Colonic mucosa (tissue), 4 donors: ENCODE measurements around the gene BTBD6. TPM values are rescaled to one million over a fixed set of nuclear protein-coding genes. Genes with fewer than 3 reads are reported as not detected.

ENCODE experiments used
- DNase-seq: peaks from one replicate; pipeline ENCODE4 v3.0.0-alpha.2; 2020
- H3K27ac ChIP-seq: fragments of 200-600 bp; one replicate; pipeline ENCODE4 v1.8.0; 2021
- H3K27me3 ChIP-seq: fragments of 200-600 bp; one replicate; pipeline ENCODE4 v1.8.0; 2021
- H3K36me3 ChIP-seq: fragments of 200-600 bp; one replicate; pipeline ENCODE4 v1.8.0; 2021
- H3K4me1 ChIP-seq: fragments of 200-600 bp; one replicate; pipeline ENCODE4 v1.8.0; 2021; ENCODE audit warnings: mild to moderate bottlenecking
- H3K4me3 ChIP-seq: fragments of 200-600 bp; one replicate; pipeline ENCODE4 v1.8.0; 2021
- H3K9ac ChIP-seq, 2 donors: one replicate each; pipeline ENCODE4 v1.7.0; 2013; ENCODE audit warnings: control low read depth in 2 of 2, low read depth in 2 of 2, low read length in 2 of 2
- H3K9me3 ChIP-seq: fragments of 200-600 bp; one replicate; pipeline ENCODE4 v1.8.0; 2021
- CTCF ChIP-seq: fragments of 200-600 bp; IDR thresholded peaks from one replicate; pipeline ENCODE4 v1.8.0; 2022; ENCODE audit warnings: antibody characterized with exemption, mild to moderate bottlenecking
- intact Hi-C: fragments of 100-400 bp; cut with DNase I; formaldehyde crosslinking; loops from one replicate; pipeline ENCODE4 v1.14.1; 2022
- total RNA-seq, 2 donors: library from RNA; stranded (reverse); fragmentation: NEBNext Ultra II Directional in 1 of 2; extraction: Animal tissue kit (Norgen Biotek cat#: 25700) in 1 of 2; gene quantifications; one replicate each; pipeline ENCODE4 v1.2.1, GENCODE V29; 2021
- donor health status: healthy.
- donor health status: DM: no; HTN: no; CAD: no.
- donor health status: DM: no; HTN: no; CAD: no.

BTBD6 gene
- total RNA-seq, 2 donors from 2014 or later = 56.9 to 66.0 TPM

GRCh38 chr14:105255021-105255507 lies 6.7 kb downstream of the BTBD6 start:
- no peak for TF ChIP-seq CTCF
- peaks cover 2% of the 10 kb centered on the region for H3K36me3 ChIP-seq
- no peak overlapping the region for H3K27ac ChIP-seq
- DNase-seq = no peak
- no peaks in the 10 kb centered on the region for H3K4me1 ChIP-seq
- intact Hi-C loops = loop anchor here (10.0 kb wide), 1 partner anchor 170 kb away; no protein-coding TSS in a partner anchor
- H3K9me3 ChIP-seq = no peaks in the 10 kb centered on the region
- no peak overlapping the region for H3K4me3 ChIP-seq
- H3K27me3 ChIP-seq = no peaks in the 10 kb centered on the region
- H3K9ac ChIP-seq = no peak overlapping the region

- TF ChIP-seq CTCF = no peak
- Histone ChIP-seq H3K4me3 (no peak overlapping the region), H3K36me3 (no peaks in the 10 kb centered on the region), H3K4me1 (no peaks in the 10 kb centered on the region), H3K27ac (no peak overlapping the region), H3K27me3 (no peaks in the 10 kb centered on the region), H3K9me3 (no peaks in the 10 kb centered on the region), H3K9ac (no peak overlapping the region)
- no peak for DNase-seq
- intact Hi-C loops = loop anchor here (10.0 kb wide), 1 partner anchor 172 kb away; no protein-coding TSS in a partner anchor
Observed at GRCh38 chr14:105256292-105256960, 8.1 kb downstream of the BTBD6 start.

- no peaks in the 10 kb centered on the region for H3K36me3 ChIP-seq
- peak overlapping the region; percentile 80 for H3K27ac ChIP-seq
- TF ChIP-seq CTCF = no peak
- H3K4me3 ChIP-seq = no peak overlapping the region
- intact Hi-C loops = loop anchor here (10.0 kb wide), 1 partner anchor 173 kb away; no protein-coding TSS in a partner anchor
- H3K27me3 ChIP-seq = no peaks in the 10 kb centered on the region
- H3K9me3 ChIP-seq = no peaks in the 10 kb centered on the region
- DNase-seq = peak; percentile 95
- peak overlapping the region in 1 of 2 donors; percentile 70 for H3K9ac ChIP-seq
- no peaks in the 10 kb centered on the region for H3K4me1 ChIP-seq
Observed at GRCh38 chr14:105257464-105257863, 9.1 kb downstream of the BTBD6 start.

GRCh38 chr14:105258846-105259245 lies 10.5 kb downstream of the BTBD6 start:
- Histone ChIP-seq H3K9ac (no peak overlapping the region), H3K27me3 (no peaks in the 10 kb centered on the region), H3K27ac (peak overlapping the region; percentile 80), H3K4me1 (no peaks in the 10 kb centered on the region), H3K9me3 (no peaks in the 10 kb centered on the region), H3K36me3 (no peaks in the 10 kb centered on the region), H3K4me3 (no peak overlapping the region)
- intact Hi-C loops = loop anchor here (10.0 kb wide), 1 partner anchor 174 kb away; no protein-coding TSS in a partner anchor
- DNase-seq = peak; percentile 57
- TF ChIP-seq CTCF = no peak

GRCh38 chr14:105260959-105261358 lies 12.6 kb downstream of the BTBD6 start:
- no peak overlapping the region for H3K27ac ChIP-seq
- H3K4me1 ChIP-seq = no peaks in the 10 kb centered on the region
- no peaks in the 10 kb centered on the region for H3K9me3 ChIP-seq
- H3K4me3 ChIP-seq = no peak overlapping the region
- DNase-seq = no peak
- intact Hi-C loops = no loop called here
- H3K27me3 ChIP-seq = no peaks in the 10 kb centered on the region
- no peak overlapping the region for H3K9ac ChIP-seq
- no peak for TF ChIP-seq CTCF
- no peaks in the 10 kb centered on the region for H3K36me3 ChIP-seq
